Hematopoietic multipotent progenitor cell treated with erythropoietin and hydrocortisone succinate and interleukin-3 and kit ligand, for 8 days (in vitro differentiated cells): ENCODE measurements around the gene RASGRF2.
"Not testable (repeated sequence)": the region's sequence is repeated elsewhere in the genome, so short reads cannot be mapped to it uniquely, and the experiment has no call there.

Source experiments
- DNase-seq: peaks from one replicate; pipeline ENCODE4 v3.0.0-alpha.2; 2015

Gene RASGRF2

GRCh38 chr5:81023261-81023970 is 63.3 kb downstream of the RASGRF2 start:
- no peak for DNase-seq

DNA sequence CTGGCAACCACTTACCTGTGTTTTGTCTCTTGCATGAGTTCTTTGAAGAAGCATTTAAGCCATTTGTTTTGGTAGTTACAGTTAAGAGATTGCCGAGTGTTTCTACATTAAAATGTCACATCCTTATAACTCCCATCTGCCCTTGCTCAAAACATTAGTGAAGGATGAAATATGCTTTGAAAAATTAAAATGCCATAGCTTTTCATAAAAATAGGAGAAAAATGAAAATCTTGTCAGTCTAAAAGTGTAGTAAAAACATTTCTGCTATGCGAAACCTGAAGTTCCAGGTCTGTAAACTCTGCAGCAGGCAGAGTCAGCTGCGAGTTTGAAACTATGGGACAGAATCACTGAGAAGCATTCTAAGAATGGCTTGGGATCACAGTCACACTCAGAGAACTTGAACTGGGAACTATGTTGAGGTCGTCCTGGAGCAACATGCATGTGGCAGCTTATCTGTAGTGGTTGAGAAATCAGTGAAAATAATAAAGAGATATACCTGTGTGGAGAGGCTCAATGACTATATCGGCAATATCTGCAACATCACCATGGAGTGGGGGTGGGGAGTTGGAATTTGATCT is 67.4 kb downstream of the RASGRF2 start:
- no peak for DNase-seq

- DNase-seq: not testable (repeated sequence)
These were observed 68.7 kb downstream of the RASGRF2 start for GRCh38 chr5:81028888-81029287.

GRCh38 chr5:81029736-81030135 is 69.6 kb downstream of the RASGRF2 start:
- DNase-seq: not testable (repeated sequence)

DNA sequence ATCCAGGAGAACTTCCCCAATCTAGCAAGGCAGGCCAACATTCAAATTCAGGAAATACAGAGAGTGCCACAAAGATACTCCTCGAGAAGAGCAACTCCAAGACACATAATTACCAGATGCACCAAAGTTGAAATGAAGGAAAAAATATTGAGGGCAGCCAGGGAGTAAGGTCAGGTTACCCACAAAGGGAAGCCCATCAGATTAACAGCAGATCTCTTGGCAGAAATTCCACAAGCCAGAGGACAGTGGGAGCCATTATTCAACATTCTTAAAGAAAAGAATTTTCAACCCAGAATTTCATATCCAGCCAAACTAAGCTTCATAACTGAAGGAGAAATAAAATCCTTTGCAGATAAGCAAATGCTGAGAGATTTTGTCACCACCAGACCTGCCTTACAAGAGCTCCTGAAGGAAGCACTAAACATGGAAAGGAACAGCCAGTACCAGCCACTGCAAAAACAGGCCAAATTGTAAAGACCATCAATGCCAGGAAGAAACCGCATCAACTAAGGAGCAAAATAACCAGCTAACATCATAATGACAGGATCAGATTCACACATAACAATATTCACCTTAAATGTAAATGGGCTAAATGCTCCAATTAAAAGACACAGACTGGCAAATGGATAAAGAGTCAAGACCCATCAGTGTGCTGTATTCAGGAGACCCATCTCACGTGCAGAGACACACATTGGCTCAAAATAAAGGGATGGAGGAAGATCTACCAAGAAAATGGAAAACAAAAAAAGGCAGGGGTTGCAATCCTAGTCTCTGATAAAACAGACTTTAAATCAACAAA is 70.3 kb downstream of the RASGRF2 start:
- not testable (repeated sequence) for DNase-seq

- no peak for DNase-seq
These were observed 75.4 kb downstream of the RASGRF2 start for GRCh38 chr5:81035522-81035921.

GRCh38 chr5:81038495-81038894 is 78.3 kb downstream of the RASGRF2 start:
- DNase-seq: no peak

GRCh38 chr5:81044868-81045267 is 84.7 kb downstream of the RASGRF2 start:
- DNase-seq: no peak

GRCh38 chr5:81045389-81045807 is 85.2 kb downstream of the RASGRF2 start:
- DNase-seq: no peak

GRCh38 chr5:81046041-81046440 is 85.9 kb downstream of the RASGRF2 start:
- DNase-seq: no peak

- no peak for DNase-seq
These were observed 92.2 kb downstream of the RASGRF2 start for GRCh38 chr5:81052325-81052724.

GRCh38 chr5:81053282-81053681 is 93.1 kb downstream of the RASGRF2 start:
- not testable (repeated sequence) for DNase-seq

GRCh38 chr5:81058121-81058520 is 98.0 kb downstream of the RASGRF2 start:
- no peak for DNase-seq

GRCh38 chr5:81065492-81065891 is 105.3 kb downstream of the RASGRF2 start:
- no peak for DNase-seq

DNA sequence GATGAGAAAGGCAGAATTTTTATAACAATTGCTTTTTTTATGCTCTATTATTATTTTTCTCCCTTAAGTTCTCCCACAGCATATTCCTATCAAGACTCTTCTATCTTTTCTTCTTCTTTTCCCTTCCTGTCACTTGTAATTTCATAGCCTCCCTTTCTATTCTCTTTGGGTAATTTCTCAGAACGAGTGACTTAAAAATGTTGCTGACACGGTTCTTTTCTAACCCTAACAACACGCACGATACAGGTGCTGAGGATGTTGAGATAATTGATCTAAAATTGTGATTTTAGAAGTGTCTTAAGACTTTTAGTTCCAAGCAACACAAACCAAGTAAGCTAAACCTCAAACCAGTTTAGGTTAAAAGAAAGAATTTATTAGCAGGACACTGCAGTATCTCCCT is 105.9 kb downstream of the RASGRF2 start:
- DNase-seq: no peak

DNA sequence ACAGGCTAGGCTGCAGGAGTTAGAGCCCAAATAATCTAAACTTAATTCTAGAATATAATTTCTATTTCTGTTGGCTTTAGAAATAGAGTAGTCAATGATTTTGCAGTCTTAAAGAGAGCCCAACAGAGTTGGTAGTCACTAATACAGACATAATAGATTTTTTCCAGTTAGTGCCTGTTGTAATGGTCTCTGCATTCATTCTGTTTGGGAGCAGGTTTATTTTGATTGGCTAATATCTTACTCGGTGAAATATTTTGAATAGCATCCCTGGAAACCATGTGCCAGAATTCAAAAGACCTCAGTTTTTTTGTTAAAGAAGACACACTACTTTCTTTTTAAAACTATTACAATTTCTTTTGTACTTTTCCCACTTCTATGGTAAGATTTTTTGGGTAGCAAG is 107.2 kb downstream of the RASGRF2 start:
- DNase-seq: no peak

GRCh38 chr5:81068063-81068462 is 107.9 kb downstream of the RASGRF2 start:
- no peak for DNase-seq

- DNase-seq: no peak
These were observed 108.5 kb downstream of the RASGRF2 start for GRCh38 chr5:81068635-81069034.

- no peak for DNase-seq
These were observed 109.8 kb downstream of the RASGRF2 start for GRCh38 chr5:81069990-81070389.

- no peak for DNase-seq
These were observed 110.5 kb downstream of the RASGRF2 start for GRCh38 chr5:81070571-81071255.

DNA sequence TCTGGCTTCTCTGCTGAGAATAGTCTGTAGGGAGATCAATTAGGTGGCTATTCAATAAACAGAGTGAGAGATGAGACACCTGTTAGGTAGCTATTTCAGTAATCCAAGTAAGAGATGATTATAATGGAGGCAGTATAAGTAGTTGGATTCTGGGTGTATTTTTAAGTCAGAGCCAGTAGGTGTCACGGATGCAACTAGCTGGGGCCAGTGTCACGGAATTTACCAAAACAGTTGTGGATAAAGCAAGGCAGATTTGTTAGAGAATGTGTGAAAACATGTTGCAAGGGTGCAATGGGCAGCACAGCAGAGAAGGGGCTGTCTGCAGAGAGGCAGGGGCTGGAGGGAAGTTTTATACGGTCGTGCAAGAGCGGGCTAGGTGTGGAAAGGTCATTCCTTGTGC is 114.9 kb downstream of the RASGRF2 start:
- no peak for DNase-seq

- DNase-seq: no peak
These were observed 116.9 kb downstream of the RASGRF2 start for GRCh38 chr5:81077105-81077504.

GRCh38 chr5:81078930-81079329 is 118.8 kb downstream of the RASGRF2 start:
- no peak for DNase-seq
